UCSD-AML1 (cell line): ENCODE data around the gene SZRD1.
"Not testable (repeated sequence)": the region's sequence is repeated elsewhere in the genome, so short reads cannot be mapped to it uniquely, and the experiment has no call there.

Source experiments
- DNase-seq: peaks from one replicate; lab custom pipeline; 2025; ENCODE audit not compliant: unreplicated experiment; lab: John Stamatoyannopoulos, UW

The SZRD1 gene

GRCh38 chr1:16366722-16367257 is at the start of gene SZRD1:
SZRD1 (plus strand) TSS chr1:16367242; CDS start chr1:16367258, 16 bp downstream.
- DNase-seq = peak; percentile 99

- DNase-seq = peak; percentile 16
Measured at GRCh38 chr1:16318555-16318954, 48.5 kb upstream of the SZRD1 start.

DNA sequence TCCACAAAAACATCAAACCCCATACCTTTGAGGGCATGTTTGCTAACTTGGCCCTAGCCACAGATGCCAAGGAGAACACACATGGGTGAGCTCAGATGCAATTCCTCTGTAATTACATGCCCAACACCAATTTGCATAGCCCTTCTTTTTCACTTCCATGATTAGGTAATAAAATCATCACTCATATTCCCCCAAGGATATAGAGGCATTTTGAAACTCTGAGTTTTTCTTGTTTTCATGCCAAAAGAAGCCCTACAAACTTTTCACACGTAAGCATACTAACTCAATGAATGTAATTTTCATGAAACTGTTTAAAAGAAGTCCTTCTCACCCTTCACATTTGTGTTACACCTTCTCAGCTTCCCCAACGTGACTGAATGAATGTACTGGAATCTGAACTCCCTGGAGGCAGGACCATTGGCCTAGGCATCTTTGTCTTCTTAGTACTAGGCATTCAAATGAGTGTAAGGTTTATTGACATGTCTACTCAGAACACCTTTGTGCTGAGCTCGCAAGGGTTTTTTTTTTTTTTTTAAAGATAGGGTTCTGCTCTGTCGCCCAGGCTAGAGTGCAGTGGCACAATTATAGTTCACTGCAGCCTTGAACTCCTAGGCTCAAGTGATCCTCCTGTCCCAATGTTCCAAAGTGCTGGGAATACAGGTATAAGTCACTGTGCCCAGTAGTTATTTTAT is 45.7 kb upstream of the SZRD1 start:
- DNase-seq = no peak

DNA sequence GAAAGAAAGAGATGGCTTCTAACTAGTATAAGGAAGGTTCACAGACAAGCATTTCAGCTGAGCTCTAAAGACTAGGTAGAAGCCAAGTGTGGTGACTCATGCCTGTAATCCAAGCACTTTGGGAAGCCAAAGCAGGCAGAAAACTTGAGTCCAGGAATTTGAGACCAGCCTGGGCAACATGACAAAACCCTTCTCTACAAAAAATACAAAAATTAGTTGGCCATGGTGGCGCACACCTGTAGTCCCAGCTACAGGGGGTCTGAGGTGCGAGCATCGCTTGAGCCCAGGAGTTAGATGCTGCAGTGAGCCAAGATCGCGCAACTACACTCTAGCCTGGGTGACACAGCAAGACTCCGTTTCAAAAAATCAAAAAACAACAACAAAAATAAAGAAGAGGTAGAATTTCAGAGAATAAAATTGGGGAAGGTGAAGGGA is 42.6 kb upstream of the SZRD1 start:
- DNase-seq = no peak

DNA sequence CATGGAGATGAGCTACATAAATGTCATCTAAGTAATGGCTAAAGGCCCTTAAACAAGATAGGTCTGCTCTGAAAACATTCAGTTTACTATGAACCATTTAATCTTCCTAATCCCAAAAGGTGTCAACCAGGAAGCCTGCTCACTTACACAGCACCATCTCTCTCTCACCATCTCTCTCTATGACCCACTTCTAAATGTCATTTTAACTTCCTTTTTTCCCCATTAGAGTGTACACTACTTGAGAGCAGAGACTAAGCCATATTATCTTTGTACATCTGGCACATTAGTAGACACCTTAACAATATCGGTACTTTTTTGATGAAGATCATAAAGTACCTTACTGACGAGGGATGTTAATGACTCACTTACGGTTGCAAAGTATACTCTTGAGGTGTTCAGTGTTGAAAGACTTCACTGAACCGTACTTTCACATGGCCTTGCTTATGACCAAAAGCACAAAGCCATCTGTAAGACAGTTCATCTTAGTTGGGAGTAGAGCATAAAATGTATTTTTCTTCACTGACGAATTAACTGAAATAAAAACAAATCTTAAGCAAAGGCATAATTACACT is 40.1 kb upstream of the SZRD1 start:
- DNase-seq = no peak

DNA sequence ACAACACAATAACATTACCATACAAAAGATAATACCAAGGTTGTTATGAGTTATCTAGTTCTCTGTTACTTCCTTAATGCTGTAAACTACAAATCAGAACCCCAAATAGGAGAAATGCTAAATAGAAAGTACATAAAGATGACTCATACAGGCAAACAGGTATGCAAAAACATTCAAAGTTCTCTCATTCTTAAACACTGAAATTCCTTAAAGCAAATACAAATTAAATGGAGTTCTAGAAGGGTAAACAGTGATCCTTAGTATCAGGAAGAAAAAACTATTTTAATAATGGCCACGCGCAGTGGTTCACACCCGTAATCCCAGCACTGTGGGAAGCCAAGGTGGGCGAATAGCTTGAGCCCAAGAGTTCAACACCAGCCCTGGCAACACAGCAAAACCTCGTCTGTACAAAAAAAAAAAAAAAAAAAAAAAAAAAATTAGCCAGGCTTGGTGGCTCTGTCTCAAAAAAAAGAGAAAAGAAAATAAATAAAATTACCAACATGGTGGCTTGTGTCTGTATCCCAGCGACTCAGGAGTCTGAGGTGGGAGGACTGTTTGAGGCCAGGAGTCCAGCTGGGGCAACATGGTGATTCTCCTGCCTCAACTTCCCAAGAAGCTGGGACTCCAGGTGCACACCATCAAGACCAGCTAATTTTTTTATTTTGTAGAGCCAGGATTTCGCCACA is 32.2 kb upstream of the SZRD1 start:
- no peak for DNase-seq

DNA sequence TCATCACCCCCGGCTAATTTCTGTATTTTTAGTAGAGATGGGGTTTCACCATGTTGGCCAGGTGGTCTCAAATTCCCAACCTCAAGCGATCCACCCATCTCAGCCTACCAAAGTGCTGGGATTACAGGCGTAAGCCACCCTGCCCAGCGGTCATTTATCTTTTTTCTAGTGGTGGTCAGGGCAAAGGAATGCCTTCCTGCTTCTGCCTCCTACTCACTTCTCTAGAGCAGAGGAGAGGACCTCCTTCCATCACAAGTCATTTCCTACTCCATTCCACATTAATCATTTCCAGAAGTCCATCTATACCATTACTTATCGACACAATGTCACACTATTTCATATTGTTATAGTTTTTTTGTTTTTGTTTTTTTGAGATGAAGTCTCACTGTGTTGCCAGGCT is 28.1 kb upstream of the SZRD1 start:
- no peak for DNase-seq

DNA sequence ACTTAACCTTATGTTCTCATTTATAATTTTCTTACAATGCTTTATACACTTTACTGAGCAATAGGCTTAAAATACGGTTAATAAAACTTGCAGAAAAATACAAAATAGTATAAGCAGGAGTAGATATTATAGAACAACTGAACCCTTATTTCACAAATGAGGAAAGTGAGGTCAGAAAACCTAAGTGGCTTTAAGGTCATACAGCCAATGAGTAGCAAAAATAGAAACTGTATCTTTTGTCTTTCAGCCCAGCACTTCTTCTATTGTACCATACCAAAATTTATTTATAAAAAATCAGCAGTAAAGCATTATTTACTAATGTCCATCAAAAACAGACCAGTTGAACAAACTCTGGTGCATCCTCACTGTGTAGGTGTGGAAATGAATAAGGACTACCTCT is 26.4 kb upstream of the SZRD1 start:
- no peak for DNase-seq

- no peak for DNase-seq
Measured at GRCh38 chr1:16342331-16343062, 24.5 kb upstream of the SZRD1 start.

DNA sequence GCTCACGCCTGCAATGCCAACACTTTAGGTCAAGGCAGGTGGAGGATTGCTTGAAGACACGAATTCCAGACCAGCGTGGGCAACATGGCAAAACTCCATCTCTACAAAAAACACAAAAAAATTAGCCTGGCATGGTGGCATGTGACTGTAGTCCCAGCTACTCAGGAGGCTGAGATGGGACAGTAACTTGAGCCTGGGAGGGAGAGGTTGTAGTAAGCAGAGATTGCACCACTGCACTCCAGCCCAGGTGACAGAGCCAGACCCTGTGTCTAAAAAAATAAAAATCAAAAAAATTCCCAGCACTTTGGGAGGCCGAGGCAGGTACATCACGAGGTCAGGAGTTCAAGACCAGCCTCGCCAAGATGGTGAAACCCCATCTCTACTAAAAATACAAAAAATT is 23.8 kb upstream of the SZRD1 start:
- not testable (repeated sequence) for DNase-seq

- DNase-seq = no peak
Measured at GRCh38 chr1:16348414-16349182, 18.4 kb upstream of the SZRD1 start.

GRCh38 chr1:16349847-16350406 is 17.1 kb upstream of the SZRD1 start:
- no peak for DNase-seq

DNA sequence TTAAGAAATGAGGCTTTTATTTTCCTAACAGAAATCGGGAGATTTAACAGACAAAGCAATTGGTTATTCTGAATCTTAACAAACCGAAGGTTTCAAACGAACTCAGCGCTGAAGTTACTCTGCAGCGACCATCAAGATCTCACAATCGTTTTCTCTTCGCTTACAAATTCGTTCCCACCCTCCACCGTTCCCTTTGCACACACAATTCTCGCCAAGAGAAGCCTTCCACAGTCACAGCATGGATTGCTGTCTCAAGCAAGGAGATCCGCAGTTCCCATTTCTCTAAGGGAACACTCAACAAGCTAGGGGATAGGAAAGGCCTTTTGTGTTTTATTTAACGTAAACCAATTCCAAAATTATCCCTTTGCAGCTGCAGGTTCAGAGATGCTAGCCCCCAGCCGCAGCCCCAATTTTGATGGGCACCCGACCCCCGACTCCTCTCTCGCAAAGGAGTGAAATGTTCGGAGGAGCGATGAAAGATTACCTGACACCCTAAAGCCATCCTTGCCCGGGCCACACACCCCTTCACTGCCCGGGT is 15.5 kb upstream of the SZRD1 start:
- no peak for DNase-seq

DNA sequence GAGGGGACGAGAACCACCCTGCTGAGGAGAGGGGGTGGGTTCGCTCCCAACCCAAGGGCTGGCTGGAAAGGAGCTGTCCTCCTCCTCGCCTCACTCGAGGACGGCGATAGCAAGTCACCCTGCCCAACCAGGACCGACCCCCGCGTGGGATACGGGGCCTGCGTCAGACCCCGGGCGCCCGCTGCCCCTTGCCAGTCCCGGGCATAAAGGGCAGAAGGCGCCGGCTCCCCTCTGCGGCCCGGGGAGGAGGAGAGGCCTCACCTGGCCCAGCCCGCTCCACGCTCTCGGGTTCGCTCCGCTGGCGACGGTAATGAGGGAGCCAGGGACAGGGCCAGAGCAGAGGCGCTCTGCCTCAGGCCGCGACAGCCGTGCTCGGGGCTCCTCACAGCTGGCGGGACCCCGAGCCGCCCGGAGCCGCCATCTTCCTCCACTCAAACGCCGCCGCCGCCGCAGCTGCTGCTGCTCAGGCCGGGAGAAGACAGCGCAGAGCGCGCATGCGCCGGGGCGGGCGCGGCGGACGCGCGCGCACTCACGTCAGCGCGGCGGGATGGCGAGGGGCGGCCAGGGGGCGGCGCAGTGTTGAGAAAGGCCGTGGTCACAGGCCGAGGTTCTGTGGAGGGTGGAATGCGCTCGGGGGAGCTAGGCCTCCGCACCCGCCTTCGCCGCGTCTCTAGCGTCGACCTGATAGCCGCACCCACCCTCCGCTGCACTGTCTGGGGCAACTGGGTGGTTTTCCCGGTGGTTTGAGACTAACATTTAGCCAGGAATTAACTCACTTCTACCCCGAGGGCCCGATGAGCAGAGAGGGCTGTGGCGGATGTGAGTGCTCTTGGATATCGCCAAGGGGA is 14.8 kb upstream of the SZRD1 start, which contains the start of gene FBXO42:
Gene FBXO42, minus strand, starts transcription at position 487 of the 848 bp plus-strand sequence. CDS start 37,062 bp downstream, outside the sequence.
- peak; percentile 96 for DNase-seq

DNA sequence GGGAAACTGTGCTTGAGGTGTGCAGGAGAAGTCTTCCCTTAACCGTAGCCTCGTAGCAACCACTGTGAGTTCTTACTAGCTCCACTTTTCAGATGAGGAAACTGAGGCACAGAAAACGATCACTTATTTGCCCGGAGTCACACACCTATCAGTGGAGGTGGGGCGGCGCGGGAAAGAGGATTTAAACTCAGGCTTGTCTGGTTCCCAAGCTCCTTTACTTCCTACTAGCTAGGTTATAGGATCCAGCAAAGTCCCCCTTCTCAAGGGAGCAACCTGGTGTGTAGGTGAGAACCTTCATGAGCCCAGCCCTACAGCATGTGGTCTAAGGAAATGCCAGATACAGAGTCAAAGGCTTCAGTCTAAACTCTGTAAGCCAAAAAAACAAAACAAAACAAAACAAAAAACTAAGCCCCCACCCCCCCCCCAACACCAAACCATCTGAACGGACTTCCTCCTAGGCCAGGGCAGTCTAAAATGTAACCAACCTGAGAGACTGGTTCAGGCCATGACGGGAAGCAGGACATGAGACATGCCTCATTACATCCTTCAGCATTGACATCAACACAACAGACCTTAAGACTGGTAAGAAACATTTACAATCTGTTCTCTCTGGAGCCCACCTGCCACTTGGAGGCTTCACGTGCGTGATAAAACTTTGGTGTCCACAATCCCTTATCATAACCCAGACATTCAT is 14.1 kb upstream of the SZRD1 start:
- no peak for DNase-seq

- no peak for DNase-seq
Measured at GRCh38 chr1:16354619-16355018, 12.4 kb upstream of the SZRD1 start.

DNA sequence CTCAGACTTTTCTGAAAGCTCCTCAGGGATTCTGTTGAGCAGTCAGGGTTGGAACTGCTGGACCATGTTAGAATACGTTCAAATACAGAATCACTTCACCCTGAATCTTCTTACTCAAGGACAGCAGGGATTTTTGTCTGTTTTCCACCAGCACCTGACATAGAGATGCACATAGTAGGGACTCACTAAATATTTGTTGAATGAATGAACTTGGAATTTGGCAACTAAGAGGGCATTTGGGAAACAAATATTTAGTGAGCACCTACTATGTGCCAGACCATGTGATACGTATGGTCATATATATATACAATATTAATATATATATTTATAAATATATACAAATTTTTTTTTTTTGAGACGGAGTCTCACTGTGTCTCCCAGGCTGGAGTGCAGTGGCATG is 10.2 kb upstream of the SZRD1 start:
- DNase-seq = no peak

GRCh38 chr1:16365146-16365498 is 1.9 kb upstream of the SZRD1 start:
- DNase-seq = not testable (repeated sequence)
